ENCODE measurements around the gene ARFGAP3.

The ARFGAP3 gene

GRCh38 chr22:42878561-42879305 lies 21.7 kb upstream of the ARFGAP3 start:
- H3K27me3 ChIP-seq (ENCODE audit: insufficient read depth, low read depth, severe bottlenecking), result no peaks in the 10 kb centered on the region
- no peaks in the 10 kb centered on the region for H3K9me3 ChIP-seq (ENCODE audit: severe bottlenecking)
- TF ChIP-seq, protein P1, sequence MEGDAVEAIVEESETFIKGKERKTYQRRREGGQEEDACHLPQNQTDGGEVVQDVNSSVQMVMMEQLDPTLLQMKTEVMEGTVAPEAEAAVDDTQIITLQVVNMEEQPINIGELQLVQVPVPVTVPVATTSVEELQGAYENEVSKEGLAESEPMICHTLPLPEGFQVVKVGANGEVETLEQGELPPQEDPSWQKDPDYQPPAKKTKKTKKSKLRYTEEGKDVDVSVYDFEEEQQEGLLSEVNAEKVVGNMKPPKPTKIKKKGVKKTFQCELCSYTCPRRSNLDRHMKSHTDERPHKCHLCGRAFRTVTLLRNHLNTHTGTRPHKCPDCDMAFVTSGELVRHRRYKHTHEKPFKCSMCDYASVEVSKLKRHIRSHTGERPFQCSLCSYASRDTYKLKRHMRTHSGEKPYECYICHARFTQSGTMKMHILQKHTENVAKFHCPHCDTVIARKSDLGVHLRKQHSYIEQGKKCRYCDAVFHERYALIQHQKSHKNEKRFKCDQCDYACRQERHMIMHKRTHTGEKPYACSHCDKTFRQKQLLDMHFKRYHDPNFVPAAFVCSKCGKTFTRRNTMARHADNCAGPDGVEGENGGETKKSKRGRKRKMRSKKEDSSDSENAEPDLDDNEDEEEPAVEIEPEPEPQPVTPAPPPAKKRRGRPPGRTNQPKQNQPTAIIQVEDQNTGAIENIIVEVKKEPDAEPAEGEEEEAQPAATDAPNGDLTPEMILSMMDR (IDR thresholded peaks at IDR 0.05; ENCODE audit: low read depth, low read length), result no peak
- no peak for DNase-seq
- no peak overlapping the region for H3K4me3 ChIP-seq (ENCODE audit: low read depth, low read length)
- peaks cover 66% of the 10 kb centered on the region for H3K36me3 ChIP-seq
- no peak overlapping the region for H3K27ac ChIP-seq

- DNase-seq, result no peak
- Histone ChIP-seq H3K9me3 (ENCODE audit: severe bottlenecking) (no peaks in the 10 kb centered on the region), H3K4me3 (ENCODE audit: low read depth, low read length) (no peak overlapping the region), H3K27ac (no peak overlapping the region), H3K36me3 (peaks cover 57% of the 10 kb centered on the region), H3K27me3 (ENCODE audit: insufficient read depth, low read depth, severe bottlenecking) (no peaks in the 10 kb centered on the region)
- TF ChIP-seq, protein P1 (IDR thresholded peaks at IDR 0.05; ENCODE audit: low read depth, low read length), result no peak
Observed at GRCh38 chr22:42877597-42878340, 20.7 kb upstream of the ARFGAP3 start.

GRCh38 chr22:42877158-42877557 lies 20.1 kb upstream of the ARFGAP3 start:
- TF ChIP-seq, protein P1 (IDR thresholded peaks at IDR 0.05; ENCODE audit: low read depth, low read length), result no peak
- Histone ChIP-seq H3K27me3 (ENCODE audit: insufficient read depth, low read depth, severe bottlenecking) (no peaks in the 10 kb centered on the region), H3K36me3 (peaks cover 51% of the 10 kb centered on the region), H3K9me3 (ENCODE audit: severe bottlenecking) (no peaks in the 10 kb centered on the region), H3K27ac (no peak overlapping the region), H3K4me3 (ENCODE audit: low read depth, low read length) (no peak overlapping the region)
- no peak for DNase-seq

DNA sequence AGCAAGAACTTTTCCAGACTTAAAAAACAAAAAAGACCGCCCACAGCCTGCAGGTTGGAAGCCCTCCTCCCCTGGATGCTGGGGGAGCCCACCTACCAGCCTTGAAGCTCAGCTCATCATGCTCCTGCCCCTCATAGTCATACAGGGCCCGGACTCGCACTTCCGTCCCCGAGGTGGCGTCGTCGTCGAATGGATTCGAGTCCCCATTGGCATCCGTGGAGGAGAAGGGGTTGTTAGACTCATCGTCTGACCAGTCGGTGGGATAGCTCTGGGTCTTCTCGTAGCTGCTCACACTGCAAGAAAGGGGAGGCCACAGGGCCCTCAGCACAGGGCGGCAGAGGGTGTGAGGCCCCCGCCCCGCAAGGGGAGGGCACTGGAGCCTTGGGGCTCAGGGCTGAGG lies 19.0 kb upstream of the ARFGAP3 start:
- Histone ChIP-seq H3K27me3 (ENCODE audit: insufficient read depth, low read depth, severe bottlenecking) (no peaks in the 10 kb centered on the region), H3K4me3 (ENCODE audit: low read depth, low read length) (no peak overlapping the region), H3K9me3 (ENCODE audit: severe bottlenecking) (no peaks in the 10 kb centered on the region), H3K36me3 (peaks cover 50% of the 10 kb centered on the region), H3K27ac (no peak overlapping the region)
- no peak for DNase-seq
- TF ChIP-seq, protein P1 (IDR thresholded peaks at IDR 0.05; ENCODE audit: low read depth, low read length), result no peak

DNA sequence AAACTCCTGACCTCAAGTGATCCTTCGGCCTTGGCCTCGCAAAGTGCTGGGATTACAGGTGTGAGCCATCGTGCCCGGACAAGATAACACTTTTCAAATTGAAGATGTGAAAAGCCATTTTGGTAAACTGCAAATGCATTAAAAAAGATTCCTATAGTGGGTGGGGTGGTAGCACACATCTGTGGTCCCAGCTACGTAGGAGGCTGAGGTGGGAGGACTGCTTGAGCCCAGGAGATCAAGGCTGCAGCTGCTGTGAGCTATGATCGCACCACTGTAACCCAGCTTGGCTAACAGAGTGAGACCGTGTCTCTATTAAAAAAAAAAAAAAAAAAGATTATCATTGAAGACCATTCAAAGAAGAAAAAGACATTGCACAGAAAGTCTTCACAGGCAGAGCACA lies 16.9 kb upstream of the ARFGAP3 start:
- no peaks in the 10 kb centered on the region for H3K9me3 ChIP-seq (ENCODE audit: severe bottlenecking)
- no peak overlapping the region for H3K4me3 ChIP-seq (ENCODE audit: low read depth, low read length)
- H3K27ac ChIP-seq, result no peak overlapping the region
- DNase-seq, result no peak
- peaks cover 45% of the 10 kb centered on the region for H3K36me3 ChIP-seq
- TF ChIP-seq, protein P1 (IDR thresholded peaks at IDR 0.05; ENCODE audit: low read depth, low read length), result no peak
- H3K27me3 ChIP-seq (ENCODE audit: insufficient read depth, low read depth, severe bottlenecking), result no peaks in the 10 kb centered on the region

Measured in WERI-Rb-1 (cell line).